Glutamatergic neuron (in vitro differentiated cells): ENCODE measurements around the gene TRIM9. TPM values are rescaled to one million over a fixed set of nuclear protein-coding genes. Genes with fewer than 3 reads are reported as not detected.

Experiments used
- DNase-seq: peaks from one replicate; pipeline ENCODE4 v3.0.0; 2022
- H3K27ac Mint-ChIP-seq: one replicate; pipeline ENCODE4 v1.8.0; 2020; ENCODE audit warnings: mild to moderate bottlenecking, mixed read lengths, inconsistent platforms; ENCODE audit not compliant: unreplicated experiment
- H3K27me3 Mint-ChIP-seq: one replicate; pipeline ENCODE4 v1.8.0; 2020; ENCODE audit warnings: mild to moderate bottlenecking, moderate library complexity, mixed read lengths, inconsistent platforms; ENCODE audit not compliant: unreplicated experiment
- H3K36me3 Mint-ChIP-seq: one replicate; pipeline ENCODE4 v1.8.0; 2020; ENCODE audit warnings: mild to moderate bottlenecking, mixed read lengths, inconsistent platforms; ENCODE audit not compliant: unreplicated experiment
- H3K4me1 Mint-ChIP-seq: one replicate; pipeline ENCODE4 v1.8.0; 2020; ENCODE audit warnings: mild to moderate bottlenecking, low read depth, mixed read lengths, inconsistent platforms; ENCODE audit not compliant: unreplicated experiment
- H3K4me3 Mint-ChIP-seq: one replicate; pipeline ENCODE4 v1.8.0; 2020; ENCODE audit warnings: mild to moderate bottlenecking, mixed read lengths, inconsistent platforms; ENCODE audit not compliant: unreplicated experiment
- H3K9me3 Mint-ChIP-seq: one replicate; pipeline ENCODE4 v1.8.0; 2020; ENCODE audit warnings: mild to moderate bottlenecking, moderate library complexity, mixed read lengths, inconsistent platforms; ENCODE audit not compliant: unreplicated experiment
- CTCF ChIP-seq: fragments of 200-600 bp; sonication (generic); IDR thresholded peaks from one replicate; pipeline ENCODE4 v1.5.0; 2021; ENCODE audit not compliant: partially characterized antibody, unreplicated experiment
- total RNA-seq: library from RNA; stranded (reverse); fragmentation: NEBNext Ultra II Directional; extraction: Animal tissue kit (Norgen Biotek cat#: 25700); gene quantifications from one replicate; pipeline ENCODE4 v1.2.1, GENCODE V29; 2021; ENCODE audit not compliant: unreplicated experiment

The TRIM9 gene
- total RNA-seq, 1 donor from 2014 or later: 11.9 TPM

GRCh38 chr14:51019089-51019488 is 75.8 kb downstream of the TRIM9 start:
- Mint-ChIP-seq H3K4me3 (no peak overlapping the region), H3K27me3 (peaks cover 3% of the 10 kb centered on the region), H3K9me3 (peaks cover 1% of the 10 kb centered on the region), H3K36me3 (no peaks in the 10 kb centered on the region), H3K4me1 (peaks cover 20% of the 10 kb centered on the region), H3K27ac (no peak overlapping the region)
- DNase-seq: no peak
- no peak for TF ChIP-seq CTCF

- H3K9me3 Mint-ChIP-seq: peaks cover 1% of the 10 kb centered on the region
- peaks cover 3% of the 10 kb centered on the region for H3K27me3 Mint-ChIP-seq
- TF ChIP-seq CTCF: no peak
- H3K36me3 Mint-ChIP-seq: no peaks in the 10 kb centered on the region
- no peak overlapping the region for H3K4me3 Mint-ChIP-seq
- H3K4me1 Mint-ChIP-seq: peaks cover 21% of the 10 kb centered on the region
- no peak overlapping the region for H3K27ac Mint-ChIP-seq
- DNase-seq: no peak
Measured at GRCh38 chr14:51018521-51018920, 76.4 kb downstream of the TRIM9 start.

GRCh38 chr14:51014625-51015024 is 80.3 kb downstream of the TRIM9 start:
- TF ChIP-seq CTCF: no peak
- H3K4me1 Mint-ChIP-seq: peaks cover 17% of the 10 kb centered on the region
- peak overlapping the region; percentile 94 for H3K27ac Mint-ChIP-seq
- peaks cover 1% of the 10 kb centered on the region for H3K27me3 Mint-ChIP-seq
- H3K9me3 Mint-ChIP-seq: peaks cover 1% of the 10 kb centered on the region
- no peaks in the 10 kb centered on the region for H3K36me3 Mint-ChIP-seq
- DNase-seq: no peak
- peak overlapping the region; percentile 47 for H3K4me3 Mint-ChIP-seq

GRCh38 chr14:51014086-51014485 is 80.8 kb downstream of the TRIM9 start:
- Mint-ChIP-seq H3K27ac (peak overlapping the region; percentile 94), H3K4me1 (peaks cover 17% of the 10 kb centered on the region), H3K4me3 (peak overlapping the region; percentile 12), H3K36me3 (no peaks in the 10 kb centered on the region), H3K9me3 (peaks cover 1% of the 10 kb centered on the region), H3K27me3 (peaks cover 1% of the 10 kb centered on the region)
- no peak for DNase-seq
- TF ChIP-seq CTCF: no peak

- no peak overlapping the region for H3K27ac Mint-ChIP-seq
- no peaks in the 10 kb centered on the region for H3K36me3 Mint-ChIP-seq
- DNase-seq: no peak
Measured at GRCh38 chr14:51012055-51012454, 82.8 kb downstream of the TRIM9 start.

More at GRCh38 chr14:51012055-51012454, 82.8 kb downstream of the TRIM9 start:
- Mint-ChIP-seq H3K9me3 (no peaks in the 10 kb centered on the region), H3K4me1 (peaks cover 33% of the 10 kb centered on the region), H3K27me3 (peaks cover 1% of the 10 kb centered on the region), H3K4me3 (no peak overlapping the region)
- TF ChIP-seq CTCF: no peak
